ENCODE data around the gene CEP152. TPM values are rescaled to one million over a fixed set of nuclear protein-coding genes. Genes with fewer than 3 reads are reported as not detected.

Gene CEP152
- total and polyA plus RNA-seq, 9 of the 15 experiments (the other 6 are each of a cell fraction or from before 2014, with no cell fraction given): 9.9 to 43.0 (median 23.6) TPM

DNA sequence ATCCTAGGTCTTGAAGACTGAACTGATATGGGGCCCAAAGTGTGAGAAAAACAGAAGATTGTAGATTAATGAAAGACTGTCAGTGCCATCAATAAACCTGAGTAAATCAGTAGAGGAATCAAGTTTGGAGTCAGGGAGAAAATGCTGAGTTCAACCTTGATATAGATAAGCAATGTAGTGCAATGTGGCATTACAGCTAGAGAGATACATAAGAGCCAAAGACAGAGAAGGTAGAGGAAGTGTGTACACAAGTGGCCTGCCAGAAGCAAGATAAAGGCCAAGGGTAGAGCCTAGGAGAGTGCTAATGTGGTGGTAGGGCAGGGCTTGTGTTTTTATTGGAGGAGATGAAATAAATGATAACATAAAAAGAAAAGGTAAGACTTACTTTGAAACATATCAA lies 41.1 kb upstream of the CEP152 start (continued):
- no peak for TF ChIP-seq RBM34 (IDR thresholded peaks at IDR 0.05; ENCODE audit: borderline replicate concordance, insufficient read depth, low read length)
- no peak for TF ChIP-seq FOXK1 (CRISPR knock-in tag; IDR thresholded peaks at IDR 0.05; ENCODE audit: borderline replicate concordance)
- TF ChIP-seq JUND (IDR thresholded peaks at IDR 0.05; ENCODE audit: borderline replicate concordance, low read depth, low read length): no peak
- no peak; the same call in 2 of the 3 replicates for TF ChIP-seq JUND (tag; IDR thresholded peaks at IDR 0.05; ENCODE audit: borderline replicate concordance, low read depth, low read length)
- TF ChIP-seq NUFIP1 (IDR thresholded peaks at IDR 0.05; ENCODE audit: partially characterized antibody): no peak
- no peak for TF ChIP-seq GTF2F1 (IDR thresholded peaks at IDR 0.05; ENCODE audit: low read depth, low read length)
- TF ChIP-seq NBN (IDR thresholded peaks at IDR 0.05; ENCODE audit: low read depth): 0 out of 2 replicates have a peak, but pooled peaks have one; percentile 50
- no peak for TF ChIP-seq SMARCB1 (IDR thresholded peaks at IDR 0.05; ENCODE audit: insufficient read length, low read depth)
- TF ChIP-seq RUNX1 (IDR thresholded peaks at IDR 0.05; ENCODE audit: low read depth): no peak
- TF ChIP-seq, protein P1, sequence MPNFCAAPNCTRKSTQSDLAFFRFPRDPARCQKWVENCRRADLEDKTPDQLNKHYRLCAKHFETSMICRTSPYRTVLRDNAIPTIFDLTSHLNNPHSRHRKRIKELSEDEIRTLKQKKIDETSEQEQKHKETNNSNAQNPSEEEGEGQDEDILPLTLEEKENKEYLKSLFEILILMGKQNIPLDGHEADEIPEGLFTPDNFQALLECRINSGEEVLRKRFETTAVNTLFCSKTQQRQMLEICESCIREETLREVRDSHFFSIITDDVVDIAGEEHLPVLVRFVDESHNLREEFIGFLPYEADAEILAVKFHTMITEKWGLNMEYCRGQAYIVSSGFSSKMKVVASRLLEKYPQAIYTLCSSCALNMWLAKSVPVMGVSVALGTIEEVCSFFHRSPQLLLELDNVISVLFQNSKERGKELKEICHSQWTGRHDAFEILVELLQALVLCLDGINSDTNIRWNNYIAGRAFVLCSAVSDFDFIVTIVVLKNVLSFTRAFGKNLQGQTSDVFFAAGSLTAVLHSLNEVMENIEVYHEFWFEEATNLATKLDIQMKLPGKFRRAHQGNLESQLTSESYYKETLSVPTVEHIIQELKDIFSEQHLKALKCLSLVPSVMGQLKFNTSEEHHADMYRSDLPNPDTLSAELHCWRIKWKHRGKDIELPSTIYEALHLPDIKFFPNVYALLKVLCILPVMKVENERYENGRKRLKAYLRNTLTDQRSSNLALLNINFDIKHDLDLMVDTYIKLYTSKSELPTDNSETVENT (CRISPR knock-in tag; IDR thresholded peaks at IDR 0.05): no peak
- no peak for TF ChIP-seq ZNF444 (CRISPR knock-in tag; IDR thresholded peaks at IDR 0.05)
- no peak for TF ChIP-seq POLR2G (IDR thresholded peaks at IDR 0.05; ENCODE audit: low read depth, low read length)
- no peak for TF ChIP-seq SUPT5H (IDR thresholded peaks at IDR 0.05)
- TF ChIP-seq, protein P2, sequence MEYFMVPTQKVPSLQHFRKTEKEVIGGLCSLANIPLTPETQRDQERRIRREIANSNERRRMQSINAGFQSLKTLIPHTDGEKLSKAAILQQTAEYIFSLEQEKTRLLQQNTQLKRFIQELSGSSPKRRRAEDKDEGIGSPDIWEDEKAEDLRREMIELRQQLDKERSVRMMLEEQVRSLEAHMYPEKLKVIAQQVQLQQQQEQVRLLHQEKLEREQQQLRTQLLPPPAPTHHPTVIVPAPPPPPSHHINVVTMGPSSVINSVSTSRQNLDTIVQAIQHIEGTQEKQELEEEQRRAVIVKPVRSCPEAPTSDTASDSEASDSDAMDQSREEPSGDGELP (CRISPR knock-in tag; IDR thresholded peaks at IDR 0.05; ENCODE audit: borderline replicate concordance): no peak
- no peak for TF ChIP-seq ZNF445 (CRISPR knock-in tag; IDR thresholded peaks at IDR 0.05; ENCODE audit: low read depth)
- TF ChIP-seq ZNF764 (CRISPR knock-in tag; IDR thresholded peaks at IDR 0.05; ENCODE audit: low read depth): no peak
- TF ChIP-seq GATAD2A (IDR thresholded peaks at IDR 0.05): no peak
- TF ChIP-seq, protein P3, sequence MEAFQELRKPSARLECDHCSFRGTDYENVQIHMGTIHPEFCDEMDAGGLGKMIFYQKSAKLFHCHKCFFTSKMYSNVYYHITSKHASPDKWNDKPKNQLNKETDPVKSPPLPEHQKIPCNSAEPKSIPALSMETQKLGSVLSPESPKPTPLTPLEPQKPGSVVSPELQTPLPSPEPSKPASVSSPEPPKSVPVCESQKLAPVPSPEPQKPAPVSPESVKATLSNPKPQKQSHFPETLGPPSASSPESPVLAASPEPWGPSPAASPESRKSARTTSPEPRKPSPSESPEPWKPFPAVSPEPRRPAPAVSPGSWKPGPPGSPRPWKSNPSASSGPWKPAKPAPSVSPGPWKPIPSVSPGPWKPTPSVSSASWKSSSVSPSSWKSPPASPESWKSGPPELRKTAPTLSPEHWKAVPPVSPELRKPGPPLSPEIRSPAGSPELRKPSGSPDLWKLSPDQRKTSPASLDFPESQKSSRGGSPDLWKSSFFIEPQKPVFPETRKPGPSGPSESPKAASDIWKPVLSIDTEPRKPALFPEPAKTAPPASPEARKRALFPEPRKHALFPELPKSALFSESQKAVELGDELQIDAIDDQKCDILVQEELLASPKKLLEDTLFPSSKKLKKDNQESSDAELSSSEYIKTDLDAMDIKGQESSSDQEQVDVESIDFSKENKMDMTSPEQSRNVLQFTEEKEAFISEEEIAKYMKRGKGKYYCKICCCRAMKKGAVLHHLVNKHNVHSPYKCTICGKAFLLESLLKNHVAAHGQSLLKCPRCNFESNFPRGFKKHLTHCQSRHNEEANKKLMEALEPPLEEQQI (IDR thresholded peaks at IDR 0.05): no peak; the same call in 1 of the 2 replicates
- TF ChIP-seq KDM2B (CRISPR knock-in tag; IDR thresholded peaks at IDR 0.05): no peak
- TF ChIP-seq CHCHD3 (CRISPR knock-in tag; IDR thresholded peaks at IDR 0.05): no peak
- peak; percentile 87 for TF ChIP-seq KDM1A (IDR thresholded peaks at IDR 0.05)
- TF ChIP-seq NFYB (IDR thresholded peaks at IDR 0.05; ENCODE audit: extremely low read depth, insufficient read length): no peak
- no peak for TF ChIP-seq NFIX (CRISPR knock-in tag; IDR thresholded peaks at IDR 0.05; ENCODE audit: low read depth)
- TF ChIP-seq, protein P4, sequence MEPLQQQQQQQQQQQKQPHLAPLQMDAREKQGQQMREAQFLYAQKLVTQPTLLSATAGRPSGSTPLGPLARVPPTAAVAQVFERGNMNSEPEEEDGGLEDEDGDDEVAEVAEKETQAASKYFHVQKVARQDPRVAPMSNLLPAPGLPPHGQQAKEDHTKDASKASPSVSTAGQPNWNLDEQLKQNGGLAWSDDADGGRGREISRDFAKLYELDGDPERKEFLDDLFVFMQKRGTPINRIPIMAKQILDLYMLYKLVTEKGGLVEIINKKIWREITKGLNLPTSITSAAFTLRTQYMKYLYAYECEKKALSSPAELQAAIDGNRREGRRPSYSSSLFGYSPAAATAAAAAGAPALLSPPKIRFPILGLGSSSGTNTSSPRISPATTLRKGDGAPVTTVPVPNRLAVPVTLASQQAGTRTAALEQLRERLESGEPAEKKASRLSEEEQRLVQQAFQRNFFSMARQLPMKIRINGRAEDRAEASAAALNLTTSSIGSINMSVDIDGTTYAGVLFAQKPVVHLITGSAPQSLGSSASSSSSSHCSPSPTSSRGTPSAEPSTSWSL (CRISPR knock-in tag; IDR thresholded peaks at IDR 0.05; ENCODE audit: borderline replicate concordance): no peak
